Fibroblast of lung (primary cell): ENCODE measurements around the gene NTN1. TPM values are rescaled to one million over a fixed set of nuclear protein-coding genes. Genes with fewer than 3 reads are reported as not detected.

ENCODE experiments used
- DNase-seq, 2 donors: peaks; one replicate each; pipeline versions ENCODE4 v3.0.0 to v3.0.0-alpha.2; 2010; ENCODE audit warnings: low read depth in 2 of 2
- H2AFZ ChIP-seq: 2 replicates; pipeline ENCODE4 v1.5.1; 2012; ENCODE audit warnings: low read length, control low read depth, inconsistent platforms
- H3K27ac ChIP-seq: 2 replicates; pipeline ENCODE4 v1.5.1; 2011; ENCODE audit warnings: low read length, control low read depth; ENCODE audit not compliant: insufficient read depth
- H3K27me3 ChIP-seq: 2 replicates; pipeline ENCODE4 v1.5.1; 2011; ENCODE audit warnings: mild to moderate bottlenecking, low read length; ENCODE audit not compliant: control insufficient read depth, insufficient read depth
- H3K36me3 ChIP-seq: 2 replicates; pipeline ENCODE4 v1.5.1; 2011; ENCODE audit warnings: low read length; ENCODE audit not compliant: control insufficient read depth, insufficient read depth
- H3K4me1 ChIP-seq: 2 replicates; pipeline ENCODE4 v1.5.1; 2011; ENCODE audit warnings: low read length; ENCODE audit not compliant: control insufficient read depth, insufficient read depth; ENCODE audit errors: extremely low read depth
- H3K4me2 ChIP-seq: 2 replicates; pipeline ENCODE4 v1.5.1; 2011; ENCODE audit warnings: low read length, control low read depth; ENCODE audit not compliant: insufficient read depth; ENCODE audit errors: extremely low read depth
- H3K4me3 ChIP-seq, 4 experiments: fragments of 200-600 bp in 1 of 4; sonication (generic) in 1 of 4; replicated peaks in 1 of 4; 2 replicates each; pipeline ENCODE4 v1.5.1; 2011 to 2016; ENCODE audit warnings: low read length in 4 of 4, low read depth in 3 of 4, mild to moderate bottlenecking in 3 of 4, control low read depth in 2 of 4, inconsistent platforms in 1 of 4, mixed read lengths in 1 of 4; ENCODE audit not compliant: insufficient read depth in 1 of 4; ENCODE audit errors: control extremely low read depth in 1 of 4
- H3K79me2 ChIP-seq: 2 replicates; pipeline ENCODE4 v1.5.1; 2012; ENCODE audit warnings: mild to moderate bottlenecking, low read length, inconsistent platforms; ENCODE audit not compliant: control insufficient read depth, insufficient read depth
- H3K9ac ChIP-seq: 2 replicates; pipeline ENCODE4 v1.5.1; 2011; ENCODE audit warnings: mild to moderate bottlenecking, low read length, control low read depth; ENCODE audit not compliant: insufficient read depth
- H3K9me3 ChIP-seq: 2 replicates; pipeline ENCODE4 v1.5.1; 2012; ENCODE audit warnings: low read depth, low read length; ENCODE audit not compliant: control insufficient read depth, insufficient read depth
- H4K20me1 ChIP-seq: 2 replicates; pipeline ENCODE4 v1.5.1; 2011; ENCODE audit warnings: low read length; ENCODE audit not compliant: control insufficient read depth, insufficient read depth; ENCODE audit errors: extremely low read depth
- EZH2 ChIP-seq: IDR thresholded peaks from 2 replicates; pipeline ENCODE4 v1.5.1; 2012; ENCODE audit warnings: low read length, control low read depth, mild to moderate bottlenecking; ENCODE audit errors: missing control alignments
- polyA plus RNA-seq, 2 donors: library from polyadenylated mRNA; depleted of rRNA in 1 of 2; stranded (reverse) in 1 of 2; unstranded in 1 of 2; fragments of >200 nt; gene quantifications; 2 replicates each; pipeline ENCODE4 v1.2.1, GENCODE V29; 2011 to 2012; ENCODE audit warnings: missing spikeins in 1 of 2
- total RNA-seq: library from RNA; depleted of rRNA; stranded (reverse); fragments of >200 nt; gene quantifications from 2 replicates; pipeline ENCODE4 v1.2.1, GENCODE V29; 2014
- TF ChIP-seq, protein P1 (sequence below), 2 donors: IDR thresholded peaks in 1 of 2; conservative IDR thresholded peaks in 1 of 2; 1 replicate in 1 of 2; 2 replicates in 1 of 2; pipeline ENCODE4 v1.5.1; 2011 to 2012; ENCODE audit warnings: low read length in 2 of 2, control low read depth in 1 of 2, inconsistent platforms in 1 of 2, low read depth in 1 of 2, mild to moderate bottlenecking in 1 of 2

The NTN1 gene
- total and polyA plus RNA-seq, 2 donors (not counting 1 experiment from before 2014, with no cell fraction given), result 0.17 to 3.1 TPM

DNA sequence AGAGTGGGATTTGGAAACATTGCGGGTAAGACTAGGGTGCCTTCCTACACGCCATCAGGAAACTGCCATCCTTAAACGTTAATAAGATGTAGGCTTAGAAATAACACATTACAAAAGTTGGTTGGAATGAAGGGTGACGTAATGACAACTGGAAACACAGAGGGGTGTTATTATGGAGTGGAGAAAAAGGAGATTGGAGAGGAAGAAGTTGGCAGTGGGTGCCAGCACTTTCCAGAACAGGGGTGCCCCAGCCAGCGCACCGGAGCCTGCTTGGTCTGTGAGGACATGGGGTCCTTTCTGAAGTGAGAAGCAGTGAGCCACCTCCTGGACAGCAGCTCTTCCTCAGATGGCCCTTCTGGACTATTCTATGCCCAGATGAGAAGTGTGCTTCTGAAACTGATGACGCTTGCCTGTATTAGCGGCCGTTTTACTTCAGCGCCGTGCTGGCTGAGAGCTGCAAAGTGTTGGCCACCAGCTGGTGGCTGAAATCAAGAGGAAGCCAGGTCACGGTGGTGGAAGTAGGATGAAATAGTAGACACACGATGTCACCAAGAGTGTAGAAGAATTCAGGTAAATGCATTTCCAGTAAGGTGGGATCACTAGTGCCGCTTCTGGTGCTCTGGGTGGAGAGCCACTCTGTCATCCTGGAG lies 244.8 kb downstream of the NTN1 start:
- Histone ChIP-seq H3K9me3 (no peaks in the 10 kb centered on the region), H3K4me3 (no peak overlapping the region), H3K27me3 (no peaks in the 10 kb centered on the region), H3K4me2 (no peak overlapping the region), H3K27ac (no peak overlapping the region), H4K20me1 (no peaks in the 10 kb centered on the region), H3K9ac (no peak overlapping the region), H2AFZ (no peak overlapping the region), H3K79me2 (no peaks in the 10 kb centered on the region), H3K36me3 (no peaks in the 10 kb centered on the region), H3K4me1 (no peaks in the 10 kb centered on the region)
- no peak for TF ChIP-seq EZH2
- TF ChIP-seq, protein P1, sequence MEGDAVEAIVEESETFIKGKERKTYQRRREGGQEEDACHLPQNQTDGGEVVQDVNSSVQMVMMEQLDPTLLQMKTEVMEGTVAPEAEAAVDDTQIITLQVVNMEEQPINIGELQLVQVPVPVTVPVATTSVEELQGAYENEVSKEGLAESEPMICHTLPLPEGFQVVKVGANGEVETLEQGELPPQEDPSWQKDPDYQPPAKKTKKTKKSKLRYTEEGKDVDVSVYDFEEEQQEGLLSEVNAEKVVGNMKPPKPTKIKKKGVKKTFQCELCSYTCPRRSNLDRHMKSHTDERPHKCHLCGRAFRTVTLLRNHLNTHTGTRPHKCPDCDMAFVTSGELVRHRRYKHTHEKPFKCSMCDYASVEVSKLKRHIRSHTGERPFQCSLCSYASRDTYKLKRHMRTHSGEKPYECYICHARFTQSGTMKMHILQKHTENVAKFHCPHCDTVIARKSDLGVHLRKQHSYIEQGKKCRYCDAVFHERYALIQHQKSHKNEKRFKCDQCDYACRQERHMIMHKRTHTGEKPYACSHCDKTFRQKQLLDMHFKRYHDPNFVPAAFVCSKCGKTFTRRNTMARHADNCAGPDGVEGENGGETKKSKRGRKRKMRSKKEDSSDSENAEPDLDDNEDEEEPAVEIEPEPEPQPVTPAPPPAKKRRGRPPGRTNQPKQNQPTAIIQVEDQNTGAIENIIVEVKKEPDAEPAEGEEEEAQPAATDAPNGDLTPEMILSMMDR (conservative IDR thresholded peaks at IDR 0.05 in 1 of 2, IDR thresholded peaks at IDR 0.05 in 1 of 2; ENCODE audit: low read depth in 1 of 2, low read length in 2 of 2), result no peak
- peak in 1 of 2 donors; percentile 61 for DNase-seq

DNA sequence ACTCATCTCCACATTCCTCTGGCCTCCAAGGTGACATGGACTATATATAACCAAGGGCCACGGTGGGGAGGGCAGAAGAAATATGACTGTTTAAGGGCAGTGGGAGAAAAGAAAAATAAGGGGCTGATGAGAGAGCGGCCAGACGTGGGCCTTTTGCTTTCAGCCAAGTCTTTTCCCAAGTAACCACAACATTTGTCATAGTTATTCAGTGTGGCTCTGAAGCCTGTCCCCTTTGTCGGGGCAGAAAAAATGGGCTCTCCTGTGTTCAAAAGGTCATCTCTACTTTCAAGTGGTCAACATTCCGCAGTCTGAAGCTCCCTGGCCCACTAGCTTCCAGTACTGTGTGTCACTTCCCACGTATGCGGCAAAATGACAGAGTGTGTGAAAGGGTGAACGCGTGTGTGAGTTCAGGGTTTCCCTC lies 245.4 kb downstream of the NTN1 start:
- Histone ChIP-seq H3K4me1 (no peaks in the 10 kb centered on the region), H3K36me3 (no peaks in the 10 kb centered on the region), H2AFZ (no peak overlapping the region), H3K79me2 (no peaks in the 10 kb centered on the region), H3K27ac (no peak overlapping the region), H4K20me1 (no peaks in the 10 kb centered on the region), H3K9ac (no peak overlapping the region), H3K4me2 (no peak overlapping the region), H3K27me3 (no peaks in the 10 kb centered on the region), H3K9me3 (no peaks in the 10 kb centered on the region), H3K4me3 (no peak overlapping the region)
- peak in 1 of 2 donors; percentile 92 for DNase-seq
- TF ChIP-seq, protein P1 (conservative IDR thresholded peaks at IDR 0.05 in 1 of 2, IDR thresholded peaks at IDR 0.05 in 1 of 2; ENCODE audit: low read depth in 1 of 2, low read length in 2 of 2), result no peak
- no peak for TF ChIP-seq EZH2

DNA sequence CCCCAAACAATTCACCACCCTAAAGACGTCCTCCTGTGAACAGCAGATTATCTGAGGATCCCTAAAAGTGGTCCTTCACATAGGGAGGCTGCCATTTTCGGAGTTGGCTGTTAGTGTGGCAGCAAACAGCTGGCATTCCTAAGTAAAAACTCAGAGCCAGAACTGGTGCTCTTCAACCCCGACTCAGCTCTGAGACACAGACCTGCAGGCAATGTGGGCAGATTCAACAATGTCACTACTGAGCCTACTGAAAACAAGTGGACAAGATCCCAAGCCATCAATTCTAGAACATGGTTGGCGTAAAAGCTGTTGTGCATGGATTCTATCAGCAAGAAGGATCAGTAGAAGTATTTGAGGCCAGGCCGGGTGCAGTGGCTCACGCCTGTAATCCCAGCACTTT lies 247.2 kb downstream of the NTN1 start:
- H4K20me1 ChIP-seq, result no peaks in the 10 kb centered on the region
- no peak overlapping the region for H3K9ac ChIP-seq
- no peak overlapping the region for H3K4me2 ChIP-seq
- TF ChIP-seq, protein P1 (conservative IDR thresholded peaks at IDR 0.05 in 1 of 2, IDR thresholded peaks at IDR 0.05 in 1 of 2; ENCODE audit: low read depth in 1 of 2, low read length in 2 of 2), result no peak
- no peak for TF ChIP-seq EZH2
- DNase-seq, result peak in 1 of 2 donors; percentile 24
- no peak overlapping the region for H3K4me3 ChIP-seq
- no peak overlapping the region for H2AFZ ChIP-seq
- H3K4me1 ChIP-seq, result no peaks in the 10 kb centered on the region
- H3K36me3 ChIP-seq, result no peaks in the 10 kb centered on the region
- no peaks in the 10 kb centered on the region for H3K9me3 ChIP-seq
- H3K27me3 ChIP-seq, result no peaks in the 10 kb centered on the region
- H3K79me2 ChIP-seq, result no peaks in the 10 kb centered on the region
- no peak overlapping the region for H3K27ac ChIP-seq
